PC-9 (cell line): ENCODE measurements around the gene KRTAP2-1. TPM values are rescaled to one million over a fixed set of nuclear protein-coding genes. Genes with fewer than 3 reads are reported as not detected.
"Not testable (repeated sequence)": the region's sequence is repeated elsewhere in the genome, so short reads cannot be mapped to it uniquely, and the experiment has no call there.

Experiments used
- BruUV-seq: library from RNA; stranded (reverse); fragments of 400-500 nt; replicated peaks from 2 replicates; lab custom pipeline; 2021; lab: Mats Ljungman, UMichigan
- CTCF ChIA-PET: fragments of 300-600 bp; sonication (Branson Sonifier 250); formaldehyde crosslinking; loops from one replicate; lab custom pipeline; 2022; ENCODE audit warnings: antibody characterized with exemption; lab: Charles Lee
- POLR2A ChIA-PET: fragments of 300-600 bp; sonication (Branson Sonifier 250); formaldehyde crosslinking; loops from one replicate; lab custom pipeline; 2022; ENCODE audit warnings: antibody characterized with exemption; ENCODE audit not compliant: unreplicated experiment; lab: Charles Lee
- DNase-seq, 2 experiments: peaks; one replicate each; pipeline versions ENCODE4 v3.0.0 to v3.0.0-alpha.2; 2015 to 2022; ENCODE audit warnings: mixed read lengths in 1 of 2
- H2AFZ ChIP-seq: fragments of 200-600 bp; sonication (generic); 2 replicates; pipeline ENCODE4 v1.8.1; 2017; ENCODE audit warnings: antibody characterized with exemption
- H3F3A ChIP-seq: fragments of 200-600 bp; sonication (generic); 2 replicates; pipeline ENCODE4 v1.8.1; 2017; ENCODE audit warnings: antibody characterized with exemption, mild to moderate bottlenecking, low read depth; ENCODE audit not compliant: insufficient read depth
- H3K27ac ChIP-seq: fragments of 200-600 bp; sonication (generic); 2 replicates; pipeline ENCODE4 v1.6.1; 2016; ENCODE audit warnings: mixed run types
- H3K27me3 ChIP-seq: fragments of 200-600 bp; sonication (generic); 2 replicates; pipeline ENCODE4 v1.6.1; 2016; ENCODE audit warnings: low read depth, mixed run types; ENCODE audit not compliant: insufficient read depth
- H3K36me3 ChIP-seq: fragments of 200-600 bp; sonication (generic); 2 replicates; pipeline ENCODE4 v1.6.1; 2016; ENCODE audit warnings: low read depth, mixed run types
- H3K4me1 ChIP-seq: fragments of 200-600 bp; sonication (generic); replicated peaks from 2 replicates; pipeline ENCODE4 v1.6.1; 2016; ENCODE audit warnings: mixed run types; ENCODE audit not compliant: insufficient read depth
- H3K4me2 ChIP-seq: fragments of 200-600 bp; sonication (generic); 2 replicates; pipeline ENCODE4 v1.6.1; 2017; ENCODE audit warnings: mixed run types
- H3K4me3 ChIP-seq: fragments of 200-600 bp; sonication (generic); 2 replicates; pipeline ENCODE4 v1.6.1; 2016; ENCODE audit warnings: mixed run types
- H3K79me2 ChIP-seq: fragments of 200-600 bp; sonication (generic); 2 replicates; pipeline ENCODE4 v1.6.1; 2017; ENCODE audit warnings: low read depth, mixed run types
- H3K9me2 ChIP-seq: fragments of 200-600 bp; sonication (generic); 2 replicates; pipeline ENCODE4 v1.8.1; 2017; ENCODE audit warnings: mild to moderate bottlenecking; ENCODE audit not compliant: insufficient read depth
- H3K9me3 ChIP-seq: fragments of 200-600 bp; sonication (generic); 2 replicates; pipeline ENCODE4 v1.8.1; 2016; ENCODE audit warnings: low read depth; ENCODE audit not compliant: insufficient read depth
- H4K20me1 ChIP-seq: fragments of 200-600 bp; sonication (generic); 2 replicates; pipeline ENCODE4 v1.8.1; 2017; ENCODE audit not compliant: insufficient read depth
- EZH2 ChIP-seq: fragments of 200-600 bp; sonication (generic); IDR thresholded peaks from 2 replicates; pipeline ENCODE4 v1.8.0; 2017; ENCODE audit warnings: antibody characterized with exemption, low read depth
- intact Hi-C: fragments of 100-400 bp; cut with micrococcal nuclease; formaldehyde crosslinking; loops from one replicate; pipeline ENCODE4 v1.10.0; 2022; ENCODE audit not compliant: unreplicated experiment
- total RNA-seq: library from RNA; stranded (reverse); gene quantifications from 2 replicates; pipeline ENCODE4 v1.2.3, GENCODE V29; 2021
- TF ChIP-seq, protein P1 (sequence below): fragments of 200-600 bp; sonication (generic); conservative IDR thresholded peaks from 2 replicates; pipeline ENCODE4 v1.6.1; 2017; ENCODE audit warnings: mixed run types, antibody characterized with exemption, mild to moderate bottlenecking, moderate library complexity

KRTAP2-1 gene
- total RNA-seq, 1 experiment from 2014 or later = not detected

DNA sequence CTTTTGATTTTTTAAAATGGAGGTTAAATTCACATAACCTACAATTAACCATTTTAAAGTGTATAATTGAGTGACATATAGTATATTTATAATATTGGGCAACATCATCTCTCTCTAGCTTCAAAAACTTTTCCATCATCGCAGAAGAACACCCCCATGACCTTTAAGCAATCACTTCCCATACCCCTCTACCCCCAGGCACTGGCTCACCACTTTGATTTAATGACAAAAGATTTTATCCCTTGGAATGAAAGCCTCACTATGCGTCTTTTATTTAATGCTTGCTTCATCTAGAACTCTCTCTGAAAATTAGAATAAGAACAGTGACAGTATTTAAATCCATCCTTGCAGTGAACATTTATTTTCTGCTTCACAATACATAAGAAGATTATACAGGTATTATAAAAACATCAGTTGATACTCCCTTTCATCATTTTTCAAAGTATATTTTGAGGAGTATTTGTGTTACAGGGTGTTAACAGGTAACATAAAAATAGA lies 9.2 kb downstream of the KRTAP2-1 start:
- intact Hi-C loops = no loop called here
- no TSS peak for BruUV-seq
- TF ChIP-seq EZH2 = no peak
- TF ChIP-seq, protein P1, sequence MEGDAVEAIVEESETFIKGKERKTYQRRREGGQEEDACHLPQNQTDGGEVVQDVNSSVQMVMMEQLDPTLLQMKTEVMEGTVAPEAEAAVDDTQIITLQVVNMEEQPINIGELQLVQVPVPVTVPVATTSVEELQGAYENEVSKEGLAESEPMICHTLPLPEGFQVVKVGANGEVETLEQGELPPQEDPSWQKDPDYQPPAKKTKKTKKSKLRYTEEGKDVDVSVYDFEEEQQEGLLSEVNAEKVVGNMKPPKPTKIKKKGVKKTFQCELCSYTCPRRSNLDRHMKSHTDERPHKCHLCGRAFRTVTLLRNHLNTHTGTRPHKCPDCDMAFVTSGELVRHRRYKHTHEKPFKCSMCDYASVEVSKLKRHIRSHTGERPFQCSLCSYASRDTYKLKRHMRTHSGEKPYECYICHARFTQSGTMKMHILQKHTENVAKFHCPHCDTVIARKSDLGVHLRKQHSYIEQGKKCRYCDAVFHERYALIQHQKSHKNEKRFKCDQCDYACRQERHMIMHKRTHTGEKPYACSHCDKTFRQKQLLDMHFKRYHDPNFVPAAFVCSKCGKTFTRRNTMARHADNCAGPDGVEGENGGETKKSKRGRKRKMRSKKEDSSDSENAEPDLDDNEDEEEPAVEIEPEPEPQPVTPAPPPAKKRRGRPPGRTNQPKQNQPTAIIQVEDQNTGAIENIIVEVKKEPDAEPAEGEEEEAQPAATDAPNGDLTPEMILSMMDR = no peak
- Histone ChIP-seq H3K36me3 (no peaks in the 10 kb centered on the region; the same call in 1 of the 2 replicates), H2AFZ (no peak overlapping the region), H3F3A (no peaks in the 10 kb centered on the region), H3K4me1 (peaks cover 6% of the 10 kb centered on the region; the same call in 1 of the 2 replicates), H3K4me2 (no peak overlapping the region), H3K79me2 (no peaks in the 10 kb centered on the region), H3K27me3 (no peaks in the 10 kb centered on the region), H3K27ac (no peak overlapping the region), H3K9me2 (no peaks in the 10 kb centered on the region), H3K4me3 (no peak overlapping the region), H3K9me3 (peaks cover 7% of the 10 kb centered on the region), H4K20me1 (no peaks in the 10 kb centered on the region)
- no peak for DNase-seq
- CTCF ChIA-PET = no interaction called here
- POLR2A ChIA-PET = no interaction called here

DNA sequence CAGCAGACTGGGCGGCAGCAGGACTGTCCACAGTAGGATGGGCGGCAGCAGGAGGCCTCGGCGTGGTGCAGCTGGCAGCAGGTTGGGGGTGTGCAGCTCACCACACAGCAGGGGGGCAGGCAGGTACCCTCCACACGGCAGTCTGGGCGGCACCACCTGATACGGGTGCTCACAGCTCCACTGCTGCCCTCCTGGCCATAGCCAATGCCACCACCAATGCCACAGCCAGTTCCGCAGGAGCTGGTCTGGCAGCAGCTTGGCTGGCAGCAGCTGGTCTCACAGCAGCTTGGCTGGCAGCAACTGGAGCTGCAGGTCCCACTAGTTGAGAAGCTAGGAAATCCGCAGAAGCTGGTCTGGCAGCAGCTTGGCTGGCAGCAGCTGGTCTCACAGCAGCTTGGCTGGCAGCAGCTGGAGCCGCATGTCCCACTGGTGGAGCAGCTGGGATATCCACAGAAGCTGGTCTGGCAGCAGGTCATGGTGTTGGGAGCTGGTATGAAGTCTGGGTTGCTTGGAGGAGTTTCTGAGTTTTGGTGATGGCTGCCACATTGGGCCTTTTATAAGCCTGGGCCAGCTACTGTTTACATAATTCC lies 12.7 kb downstream of the KRTAP2-1 start, which contains the start of gene KRTAP1-3:
Gene KRTAP1-3, minus strand, starts transcription at position 529 of the 590 bp plus-strand sequence. Its CDS starts 53 bp downstream, at position 476.
- intact Hi-C loops, DNase-seq, CTCF ChIA-PET: not testable (repeated sequence)

DNA sequence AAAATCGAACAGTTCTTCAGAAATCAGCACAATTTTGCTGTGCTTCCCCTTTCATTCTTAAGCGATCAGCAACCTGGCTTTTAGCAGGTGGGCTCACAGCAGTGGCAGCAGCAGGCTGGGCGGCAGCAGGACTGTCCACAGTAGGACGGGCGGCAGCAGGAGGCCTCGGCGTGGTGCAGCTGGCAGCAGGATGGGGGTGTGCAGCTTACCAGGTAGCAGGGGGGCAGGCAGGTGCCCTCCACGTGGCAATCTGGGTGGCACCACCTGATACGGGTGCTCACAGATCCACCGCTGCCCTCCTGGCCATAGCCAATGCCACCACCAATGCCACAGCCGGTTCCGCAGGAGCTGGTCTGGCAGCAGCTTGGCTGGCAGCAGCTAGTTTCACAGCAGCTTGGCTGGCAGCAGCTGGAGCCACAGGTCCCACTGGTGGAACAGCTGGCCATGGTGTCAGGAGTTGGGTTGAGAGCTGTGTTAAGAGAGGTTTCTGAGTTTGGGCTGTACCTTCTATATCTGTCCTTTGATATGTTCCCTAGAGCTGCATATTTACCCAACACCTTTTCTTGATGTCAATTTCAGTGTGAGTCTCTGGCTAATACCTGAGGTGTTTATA lies 17.4 kb downstream of the KRTAP2-1 start, which contains the start of gene KRTAP1-4:
Gene KRTAP1-4, minus strand, starts transcription at position 563 of the 613 bp plus-strand sequence. Its CDS starts 117 bp downstream, at position 446.
- no TSS peak for BruUV-seq

More for the DNA sequence above, 12.7 kb downstream of the KRTAP2-1 start, which contains the start of gene KRTAP1-3:
- peak within 1 kb of the TSS; percentile 49; the same call in 1 of the 2 replicates for H2AFZ ChIP-seq
- H3K9me3 ChIP-seq, H3K79me2 ChIP-seq, H3K4me2 ChIP-seq, H3K9me2 ChIP-seq, H3K27ac ChIP-seq, BruUV-seq, H3F3A ChIP-seq, H3K4me3 ChIP-seq, H3K27me3 ChIP-seq, H3K4me1 ChIP-seq, POLR2A ChIA-PET, H4K20me1 ChIP-seq, H3K36me3 ChIP-seq: not testable (repeated sequence)

More for the DNA sequence above, 17.4 kb downstream of the KRTAP2-1 start, which contains the start of gene KRTAP1-4:
- Histone ChIP-seq H3K9me3 (no peaks in the 10 kb centered on the region), H3K27me3 (no peaks in the 10 kb centered on the region), H3K4me2 (no peak within 1 kb of the TSS), H2AFZ (no peak within 1 kb of the TSS), H3K36me3 (no peaks in the 10 kb centered on the region), H3K9me2 (no peaks in the 10 kb centered on the region), H3K4me1 (peaks cover 15% of the 10 kb centered on the region), H3K4me3 (no peak within 1 kb of the TSS), H3K27ac (no peak within 1 kb of the TSS), H4K20me1 (no peaks in the 10 kb centered on the region), H3F3A (peaks cover 9% of the 10 kb centered on the region; the same call in 1 of the 2 replicates), H3K79me2 (no peaks in the 10 kb centered on the region)
- intact Hi-C loops = no loop called here
- CTCF ChIA-PET = no interaction called here
- TF ChIP-seq, protein P1 = no peak
- no peak for TF ChIP-seq EZH2
- POLR2A ChIA-PET = no interaction called here
- DNase-seq = no peak
